ENCODE measurements around the gene ARHGAP28.

Gene ARHGAP28

GRCh38 chr18:6748241-6748640, 18.7 kb downstream of the ARHGAP28 start:
- no peak overlapping the region for H3K9ac ChIP-seq

GRCh38 chr18:6750411-6750810, 20.9 kb downstream of the ARHGAP28 start:
- H3K27ac ChIP-seq: no peak overlapping the region
- no peak overlapping the region for H3K9ac ChIP-seq
- H3K4me2 ChIP-seq (ENCODE audit: low read length): no peak overlapping the region
- no peaks in the 10 kb centered on the region for H3K79me2 ChIP-seq
- H2AFZ ChIP-seq: no peak overlapping the region
- H3K4me3 ChIP-seq (ENCODE audit: low read depth, low read length): no peak overlapping the region
- H3K4me1 ChIP-seq: no peaks in the 10 kb centered on the region
- no peak for TF ChIP-seq CTCF (IDR thresholded peaks at IDR 0.05)
- H3K27me3 ChIP-seq (ENCODE audit: control insufficient read depth, insufficient read depth, low read length): no peaks in the 10 kb centered on the region
- no peaks in the 10 kb centered on the region for H3K9me3 ChIP-seq (ENCODE audit: control insufficient read depth, low read length)
- H3K36me3 ChIP-seq (ENCODE audit: control insufficient read depth, insufficient read depth, low read length): no peaks in the 10 kb centered on the region

More at GRCh38 chr18:6748241-6748640, 18.7 kb downstream of the ARHGAP28 start:
- H3K79me2 ChIP-seq: no peaks in the 10 kb centered on the region
- H3K4me2 ChIP-seq (ENCODE audit: low read length): no peak overlapping the region
- no peaks in the 10 kb centered on the region for H3K4me1 ChIP-seq
- no peak overlapping the region for H3K27ac ChIP-seq
- no peaks in the 10 kb centered on the region for H3K9me3 ChIP-seq (ENCODE audit: control insufficient read depth, low read length)
- no peaks in the 10 kb centered on the region for H3K36me3 ChIP-seq (ENCODE audit: control insufficient read depth, insufficient read depth, low read length)
- H3K27me3 ChIP-seq (ENCODE audit: control insufficient read depth, insufficient read depth, low read length): no peaks in the 10 kb centered on the region
- no peak for TF ChIP-seq CTCF (IDR thresholded peaks at IDR 0.05)
- H3K4me3 ChIP-seq (ENCODE audit: low read depth, low read length): no peak overlapping the region
- H2AFZ ChIP-seq: no peak overlapping the region

GRCh38 chr18:6751222-6751621, 21.7 kb downstream of the ARHGAP28 start:
- Histone ChIP-seq H3K27me3 (ENCODE audit: control insufficient read depth, insufficient read depth, low read length) (no peaks in the 10 kb centered on the region), H3K36me3 (ENCODE audit: control insufficient read depth, insufficient read depth, low read length) (no peaks in the 10 kb centered on the region), H3K9ac (no peak overlapping the region), H3K9me3 (ENCODE audit: control insufficient read depth, low read length) (no peaks in the 10 kb centered on the region), H3K4me3 (ENCODE audit: low read depth, low read length) (no peak overlapping the region), H3K27ac (no peak overlapping the region), H3K79me2 (no peaks in the 10 kb centered on the region), H3K4me2 (ENCODE audit: low read length) (no peak overlapping the region), H2AFZ (no peak overlapping the region), H3K4me1 (no peaks in the 10 kb centered on the region)
- no peak for TF ChIP-seq CTCF (IDR thresholded peaks at IDR 0.05)

GRCh38 chr18:6752202-6752860, 22.8 kb downstream of the ARHGAP28 start:
- no peak overlapping the region for H3K4me3 ChIP-seq (ENCODE audit: low read depth, low read length)
- no peak overlapping the region for H3K4me2 ChIP-seq (ENCODE audit: low read length)
- H3K9ac ChIP-seq: no peak overlapping the region
- no peak overlapping the region for H3K27ac ChIP-seq
- no peaks in the 10 kb centered on the region for H3K79me2 ChIP-seq
- no peak for TF ChIP-seq CTCF (IDR thresholded peaks at IDR 0.05)
- H3K9me3 ChIP-seq (ENCODE audit: control insufficient read depth, low read length): no peaks in the 10 kb centered on the region
- H3K36me3 ChIP-seq (ENCODE audit: control insufficient read depth, insufficient read depth, low read length): no peaks in the 10 kb centered on the region
- no peaks in the 10 kb centered on the region for H3K4me1 ChIP-seq
- H3K27me3 ChIP-seq (ENCODE audit: control insufficient read depth, insufficient read depth, low read length): no peaks in the 10 kb centered on the region
- no peak overlapping the region for H2AFZ ChIP-seq

- H3K4me3 ChIP-seq (ENCODE audit: low read depth, low read length): no peak overlapping the region
- H3K36me3 ChIP-seq (ENCODE audit: control insufficient read depth, insufficient read depth, low read length): no peaks in the 10 kb centered on the region
- no peak overlapping the region for H3K4me2 ChIP-seq (ENCODE audit: low read length)
- H3K79me2 ChIP-seq: no peaks in the 10 kb centered on the region
- H3K9me3 ChIP-seq (ENCODE audit: control insufficient read depth, low read length): no peaks in the 10 kb centered on the region
- no peak for TF ChIP-seq CTCF (IDR thresholded peaks at IDR 0.05)
- no peak overlapping the region for H2AFZ ChIP-seq
- no peaks in the 10 kb centered on the region for H3K4me1 ChIP-seq
- H3K9ac ChIP-seq: no peak overlapping the region
- no peaks in the 10 kb centered on the region for H3K27me3 ChIP-seq (ENCODE audit: control insufficient read depth, insufficient read depth, low read length)
- no peak overlapping the region for H3K27ac ChIP-seq
Measured at GRCh38 chr18:6755107-6755506, 25.6 kb downstream of the ARHGAP28 start.
